Adrenal gland (tissue), 12 donors: ENCODE data around the gene KCNJ16. TPM values are rescaled to one million over a fixed set of nuclear protein-coding genes. Genes with fewer than 3 reads are reported as not detected.
A peak's percentile ranks its signal among the peaks of the same experiment; 100 is the strongest.

Experiments
- DNase-seq, 7 donors: peaks; one replicate each; pipeline ENCODE4 v3.0.0-alpha.2; 2019 to 2020
- H3K27ac ChIP-seq, 5 donors: fragments of 200-600 bp; sonication (generic) in 4 of 5; 1 replicate in 3 of 5; 2 replicates in 2 of 5; pipeline versions ENCODE4 v1.5.1 to v1.8.0; 2016 to 2020; ENCODE audit warnings: mild to moderate bottlenecking in 1 of 5
- H3K27me3 ChIP-seq: fragments of 200-600 bp; 2 replicates; pipeline ENCODE4 v1.8.0; 2021
- H3K36me3 ChIP-seq, 2 donors: fragments of 200-600 bp; replicated peaks in 1 of 2; 1 replicate in 1 of 2; 2 replicates in 1 of 2; pipeline versions ENCODE4 v1.5.1 to v1.8.0; 2018 to 2022
- H3K4me1 ChIP-seq, 2 donors: fragments of 200-600 bp; replicated peaks in 1 of 2; 1 replicate in 1 of 2; 2 replicates in 1 of 2; pipeline versions ENCODE4 v1.5.1 to v1.8.0; 2018 to 2021
- H3K4me3 ChIP-seq, 4 donors: fragments of 200-600 bp; sonication (generic) in 3 of 4; one replicate each; pipeline ENCODE4 v1.5.1; 2016 to 2018
- H3K9me3 ChIP-seq, 3 donors: fragments of 200-600 bp; sonication (generic) in 1 of 3; replicated peaks in 1 of 3; 1 replicate in 2 of 3; 2 replicates in 1 of 3; pipeline versions ENCODE4 v1.5.1 to v1.8.0; 2016 to 2021
- POLR2A ChIP-seq, 2 donors: fragments of 450-650 bp; IDR thresholded peaks; one replicate each; pipeline ENCODE4 v1.6.1; 2017; ENCODE audit warnings: antibody characterized with exemption in 2 of 2, mild to moderate bottlenecking in 2 of 2, moderate library complexity in 1 of 2
- WGBS, 4 donors: extraction: QIAGEN DNeasy Blood & Tissue Kit in 2 of 4; methylation state at CpG; one replicate each; pipeline versions ENCODE4 v1.1.5 to v1.1.7; 2013 to 2017; 5-methylcytosine and 5-hydroxymethylcytosine counted together
- intact Hi-C, 2 donors: fragments of 100-400 bp; cut with DNase I; formaldehyde crosslinking; loops; one replicate each; pipeline versions ENCODE4 v1.14.1 to v1.15.0; 2022 to 2023
- polyA plus RNA-seq, 3 donors: library from polyadenylated mRNA; stranded (reverse); fragments of 200-250 nt in 2 of 3; fragments of 350-450 nt in 1 of 3; fragmentation: Illumina TruSeq in 1 of 3; extraction: RNeasy Lipid Tissue Mini Kit (QIAGEN cat#74804) in 1 of 3; gene quantifications; one replicate each; pipeline ENCODE4 v1.2.3, GENCODE V29; 2013 to 2014
- total RNA-seq, 9 donors: library from RNA; depleted of rRNA in 4 of 9; stranded (reverse); fragments of >200 nt in 4 of 9; fragments of 120-200 nt in 1 of 9; fragmentation: NEBNext Ultra II Directional in 1 of 9; extraction: Animal tissue kit (Norgen Biotek cat#: 25700) in 1 of 9; gene quantifications; one replicate each; pipeline versions ENCODE4 v1.1.0 to v1.2.4, GENCODE V29; 2013 to 2023
- TF ChIP-seq, protein P1 (sequence below), 6 experiments: fragments of 450-650 bp in 4 of 6; fragments of 200-600 bp in 2 of 6; sonication (generic) in 1 of 6; IDR thresholded peaks; 1 replicate in 5 of 6; 2 replicates in 1 of 6; pipeline versions ENCODE4 v1.5.1 to v1.8.0; 2016 to 2021; ENCODE audit warnings: antibody characterized with exemption in 6 of 6, mild to moderate bottlenecking in 2 of 6, moderate library complexity in 1 of 6
- donor health status: healthy with polysubstance abuse.
- donor health status: Bipolar disorder and iron deficiency.
- donor health status: DM: yes; HTN: yes; CAD: no.
- donor health status: DM: no; HTN: no; CAD: no.
- donor health status: DM: no; HTN: no; CAD: no.
- donor health status: DM: yes; HTN: yes; CAD: no.

Gene KCNJ16
- total and polyA plus RNA-seq, 12 donors = 0.05 to 1.0 (median 0.24) TPM; not detected in 3

DNA sequence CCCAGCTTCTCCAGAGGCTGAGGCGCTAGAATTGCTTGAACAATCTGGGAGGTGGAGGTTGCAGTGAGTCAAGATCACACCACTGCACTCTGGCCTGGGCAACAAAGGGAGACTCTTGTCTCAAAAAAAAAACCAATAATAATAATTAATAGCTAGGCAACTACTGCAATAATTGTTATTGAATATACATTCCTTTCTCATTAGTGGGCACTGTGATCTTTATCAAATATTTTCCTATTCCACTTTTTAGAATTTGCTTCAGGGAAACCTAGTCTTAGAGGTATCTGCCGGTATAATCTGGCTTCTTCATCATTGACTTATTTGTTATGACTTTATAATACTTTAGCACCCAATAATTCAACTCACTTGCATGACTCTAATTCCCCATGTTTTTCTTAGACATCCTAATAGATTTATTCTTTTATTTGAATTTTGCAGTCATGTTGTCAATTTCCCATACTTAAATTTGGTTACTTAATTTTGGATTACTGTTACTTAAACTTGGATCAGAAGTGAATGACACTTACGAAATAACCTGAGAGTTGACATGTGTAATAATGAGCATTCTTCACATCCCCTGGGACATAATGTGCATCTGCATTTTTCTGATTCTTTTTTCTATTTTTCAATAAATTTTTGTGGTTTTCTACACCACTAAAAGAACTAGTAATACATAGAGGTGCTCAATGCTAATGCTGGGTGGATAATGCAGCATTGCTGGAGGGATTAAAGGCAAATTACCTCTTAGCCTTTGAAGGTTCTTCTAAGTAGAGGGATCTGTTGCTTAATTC lies 25.0 kb upstream of the KCNJ16 start:
- Histone ChIP-seq H3K4me3 (no peak overlapping the region), H3K27me3 (no peaks in the 10 kb centered on the region), H3K27ac (no peak overlapping the region), H3K4me1 (peaks cover 0 to 17% of the 10 kb centered on the region in 2 donors), H3K9me3 (no peaks in the 10 kb centered on the region), H3K36me3 (no peaks in the 10 kb centered on the region)
- intact Hi-C loops = no loop called here
- no peak for TF ChIP-seq POLR2A (IDR thresholded peaks at IDR 0.05)
- TF ChIP-seq, protein P1, sequence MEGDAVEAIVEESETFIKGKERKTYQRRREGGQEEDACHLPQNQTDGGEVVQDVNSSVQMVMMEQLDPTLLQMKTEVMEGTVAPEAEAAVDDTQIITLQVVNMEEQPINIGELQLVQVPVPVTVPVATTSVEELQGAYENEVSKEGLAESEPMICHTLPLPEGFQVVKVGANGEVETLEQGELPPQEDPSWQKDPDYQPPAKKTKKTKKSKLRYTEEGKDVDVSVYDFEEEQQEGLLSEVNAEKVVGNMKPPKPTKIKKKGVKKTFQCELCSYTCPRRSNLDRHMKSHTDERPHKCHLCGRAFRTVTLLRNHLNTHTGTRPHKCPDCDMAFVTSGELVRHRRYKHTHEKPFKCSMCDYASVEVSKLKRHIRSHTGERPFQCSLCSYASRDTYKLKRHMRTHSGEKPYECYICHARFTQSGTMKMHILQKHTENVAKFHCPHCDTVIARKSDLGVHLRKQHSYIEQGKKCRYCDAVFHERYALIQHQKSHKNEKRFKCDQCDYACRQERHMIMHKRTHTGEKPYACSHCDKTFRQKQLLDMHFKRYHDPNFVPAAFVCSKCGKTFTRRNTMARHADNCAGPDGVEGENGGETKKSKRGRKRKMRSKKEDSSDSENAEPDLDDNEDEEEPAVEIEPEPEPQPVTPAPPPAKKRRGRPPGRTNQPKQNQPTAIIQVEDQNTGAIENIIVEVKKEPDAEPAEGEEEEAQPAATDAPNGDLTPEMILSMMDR (IDR thresholded peaks at IDR 0.05) = no peak
- DNase-seq = no peak
- 95 to 98% (median 96%) methylated on average over 3 of the region's 3 CpGs for WGBS, 4 donors

DNA sequence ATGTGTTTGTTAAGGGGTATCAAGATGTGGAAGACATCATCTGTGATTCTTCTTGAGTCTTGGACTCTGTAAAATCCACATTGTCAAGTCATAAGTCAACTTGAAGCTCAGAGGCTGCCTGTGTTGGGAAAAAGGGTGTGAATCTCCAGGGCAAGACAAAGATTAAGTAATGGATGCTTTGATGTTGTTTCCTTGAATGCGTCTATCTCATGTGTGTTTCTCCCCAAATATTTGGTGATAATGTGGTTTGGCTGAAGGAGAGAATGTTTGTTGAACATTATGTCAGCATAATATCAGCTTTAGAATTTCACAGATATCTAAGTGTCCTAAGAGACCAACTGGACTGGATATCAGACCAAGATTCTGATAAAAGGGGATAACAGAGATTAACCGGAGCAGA lies 24.1 kb upstream of the KCNJ16 start:
- no peak overlapping the region for H3K27ac ChIP-seq
- DNase-seq = no peak
- H3K36me3 ChIP-seq = no peaks in the 10 kb centered on the region
- WGBS, 4 donors = 79 to 86% (median 83%) methylated on average over 2 of the region's 2 CpGs
- intact Hi-C loops = no loop called here
- H3K4me1 ChIP-seq = peaks cover 0 to 17% of the 10 kb centered on the region in 2 donors
- H3K9me3 ChIP-seq = no peaks in the 10 kb centered on the region
- no peak for TF ChIP-seq POLR2A (IDR thresholded peaks at IDR 0.05)
- TF ChIP-seq, protein P1 (IDR thresholded peaks at IDR 0.05) = no peak
- H3K4me3 ChIP-seq = no peak overlapping the region
- H3K27me3 ChIP-seq = no peaks in the 10 kb centered on the region

DNA sequence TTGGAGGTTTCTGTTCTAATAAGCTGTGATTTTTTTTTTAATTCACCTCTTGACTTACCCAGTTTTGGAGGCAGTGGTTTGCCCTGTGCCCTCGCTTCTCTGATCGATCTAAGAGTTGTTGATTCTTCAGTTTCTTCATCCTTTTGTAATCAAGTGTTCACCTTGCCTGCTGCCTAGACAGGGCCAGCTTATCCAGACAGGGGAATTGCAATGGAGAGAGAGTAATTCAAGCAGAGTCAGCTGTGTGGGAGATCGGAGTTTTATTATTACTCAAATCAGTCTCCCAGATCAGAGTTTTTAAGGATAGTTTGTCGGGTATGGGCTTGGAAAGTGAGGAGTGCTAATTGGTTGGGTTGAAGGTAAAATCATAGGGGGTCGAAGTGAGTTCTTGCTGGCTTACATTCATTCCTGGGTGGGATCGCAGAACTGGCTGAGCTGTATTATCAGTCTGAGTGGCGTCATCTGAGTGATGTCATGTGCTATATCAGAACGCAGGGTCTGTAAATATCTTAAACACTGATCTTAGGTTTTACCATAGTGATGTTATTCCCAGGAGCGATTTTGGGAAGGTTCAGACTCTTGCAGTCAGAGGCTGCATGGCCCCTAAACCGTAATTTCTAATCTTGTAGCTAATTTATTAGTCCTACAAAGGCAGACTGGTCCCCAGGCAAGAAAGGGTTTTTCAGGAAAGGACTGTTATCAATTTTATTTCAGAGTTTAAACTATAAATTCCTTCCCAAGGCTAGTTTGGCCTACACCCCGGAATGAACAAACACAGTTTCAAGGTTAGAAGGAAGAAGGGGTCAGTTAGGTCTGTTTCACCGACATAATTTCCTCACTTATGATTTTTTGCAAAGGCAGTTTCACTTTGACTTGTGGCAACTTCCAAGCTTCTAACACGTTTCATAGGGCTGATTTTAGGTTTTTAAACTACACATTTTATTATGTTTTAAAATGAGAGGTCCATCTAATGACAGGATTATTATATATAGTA lies 21.5 kb upstream of the KCNJ16 start:
- DNase-seq = peak in 5 of 7 donors; percentile 10 to 29 (median 16)
- no peaks in the 10 kb centered on the region for H3K27me3 ChIP-seq
- intact Hi-C loops = no loop called here
- peak overlapping the region in 2 of 4 donors; percentile 21 to 53 for H3K4me3 ChIP-seq
- no peaks in the 10 kb centered on the region for H3K36me3 ChIP-seq
- H3K9me3 ChIP-seq = no peaks in the 10 kb centered on the region
- H3K4me1 ChIP-seq = peaks cover 0 to 17% of the 10 kb centered on the region in 2 donors
- WGBS, 4 donors = 23 to 29% (median 24%) methylated on average over 13 of the region's 13 CpGs
- TF ChIP-seq, protein P1 (IDR thresholded peaks at IDR 0.05) = no peak
- TF ChIP-seq POLR2A (IDR thresholded peaks at IDR 0.05) = no peak
- H3K27ac ChIP-seq = peak overlapping the region in 4 of 5 donors; percentile 43 to 84 (median 51)

DNA sequence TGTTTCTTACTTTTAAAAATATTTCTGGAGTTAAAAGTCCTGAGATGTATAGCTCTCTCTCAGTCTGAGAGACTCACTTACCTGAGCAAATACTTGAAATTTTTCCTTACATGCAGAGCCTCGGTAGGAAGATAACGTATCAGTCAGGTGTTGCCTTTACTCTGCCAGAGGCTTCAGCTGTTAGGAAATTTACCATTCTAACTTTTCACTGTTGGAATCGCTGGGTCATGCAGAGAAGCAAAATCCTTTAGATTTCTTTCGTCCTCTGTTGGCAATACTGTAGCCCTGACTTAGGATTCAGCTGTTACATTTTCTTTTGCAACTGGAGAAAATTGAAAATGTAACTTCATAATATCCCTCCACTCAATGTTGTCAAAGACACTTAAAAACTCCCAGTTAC lies 20.0 kb upstream of the KCNJ16 start:
- Histone ChIP-seq H3K9me3 (no peaks in the 10 kb centered on the region), H3K27ac (no peak overlapping the region), H3K36me3 (no peaks in the 10 kb centered on the region), H3K4me1 (peaks cover 0 to 17% of the 10 kb centered on the region in 2 donors), H3K27me3 (no peaks in the 10 kb centered on the region), H3K4me3 (no peak overlapping the region)
- 80 to 88% (median 84%) methylated on average over 4 of the region's 4 CpGs for WGBS, 4 donors
- intact Hi-C loops = no loop called here
- DNase-seq = no peak
- TF ChIP-seq, protein P1 (IDR thresholded peaks at IDR 0.05) = no peak
- TF ChIP-seq POLR2A (IDR thresholded peaks at IDR 0.05) = no peak
